HG02970 (cell line): ENCODE results near the gene ADCY3.
A peak's percentile ranks its signal among the peaks of the same experiment; 100 is the strongest.

ENCODE experiments used
- ATAC-seq: cut with Tn5 transposase; IDR thresholded peaks from one replicate; pipeline ENCODE4 v1.9.1; 2021; ENCODE audit warnings: mild to moderate bottlenecking, moderate library complexity, moderate number of reproducible peaks; ENCODE audit not compliant: unreplicated experiment, low FRiP score

The ADCY3 gene

DNA sequence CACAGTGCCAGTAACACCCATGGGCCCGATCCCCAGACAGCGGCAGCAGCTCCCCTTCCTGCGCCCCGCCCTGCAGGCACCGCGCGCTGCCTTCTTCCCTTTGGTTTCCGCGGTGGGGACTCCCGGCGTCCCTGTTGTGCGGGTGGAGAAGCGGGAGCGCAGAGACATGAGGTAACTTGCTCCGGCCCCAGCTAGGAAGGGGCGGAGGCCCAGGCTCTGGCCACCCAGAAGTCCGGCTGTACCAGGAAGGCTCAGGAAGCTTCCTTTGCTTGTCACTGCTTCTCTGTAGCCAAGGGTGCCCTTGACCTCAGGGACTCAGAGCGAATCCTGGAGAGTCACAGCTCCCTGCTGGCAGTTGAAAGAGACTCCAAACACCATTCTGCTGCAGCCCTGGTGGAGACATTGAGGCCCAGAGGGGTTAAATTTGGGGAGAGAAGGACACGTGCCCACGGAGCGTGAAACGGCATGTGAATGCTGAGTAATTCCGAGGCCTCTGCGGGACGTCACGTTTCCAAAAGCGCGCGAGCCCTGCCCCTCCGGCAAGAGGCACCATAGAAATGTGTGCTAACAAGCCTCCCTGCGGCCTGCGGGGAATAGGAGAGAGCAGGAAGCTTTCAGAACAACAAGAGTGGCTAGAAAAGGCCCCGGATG, 6.7 kb upstream of the ADCY3 start:
- ATAC-seq: no peak

DNA sequence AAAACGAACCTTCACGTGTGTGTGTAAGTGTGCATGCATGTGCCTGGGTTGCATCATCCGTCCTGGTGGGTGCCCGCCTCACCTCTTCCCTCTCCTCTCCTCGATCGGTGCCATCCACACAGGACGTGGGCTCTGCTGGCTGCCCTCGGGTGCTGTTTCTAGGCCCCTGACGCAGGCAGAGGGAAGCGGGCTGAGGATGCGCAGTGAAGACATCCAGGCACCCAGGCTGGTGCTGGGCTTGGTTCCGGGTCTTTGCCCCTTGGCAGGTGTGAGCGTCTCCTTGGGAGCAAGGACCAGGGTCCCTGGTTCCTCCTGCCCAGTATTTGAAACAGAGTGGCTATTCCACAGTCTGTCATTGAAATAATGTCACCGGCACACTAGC, 6.2 kb upstream of the ADCY3 start:
- ATAC-seq: no peak

DNA sequence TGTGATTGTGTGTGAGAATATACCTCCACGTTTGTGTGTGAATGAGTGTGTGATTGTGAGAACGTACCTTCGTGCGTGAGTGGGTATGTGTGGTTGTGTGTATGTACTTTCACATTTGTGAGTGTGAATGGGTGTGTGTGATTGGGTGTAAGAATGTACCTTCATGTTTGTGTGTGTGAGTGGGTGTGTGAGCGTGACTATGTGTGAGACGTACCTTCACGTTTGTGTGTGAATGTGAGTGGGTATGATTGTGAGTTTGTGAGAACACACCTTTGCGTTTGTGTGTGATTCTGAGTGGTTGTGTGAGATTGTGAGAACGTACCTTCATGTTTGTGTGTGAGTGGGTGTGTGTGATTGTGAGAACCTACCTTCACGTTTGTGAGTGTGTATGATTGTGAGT, 5.8 kb upstream of the ADCY3 start:
- no peak for ATAC-seq

DNA sequence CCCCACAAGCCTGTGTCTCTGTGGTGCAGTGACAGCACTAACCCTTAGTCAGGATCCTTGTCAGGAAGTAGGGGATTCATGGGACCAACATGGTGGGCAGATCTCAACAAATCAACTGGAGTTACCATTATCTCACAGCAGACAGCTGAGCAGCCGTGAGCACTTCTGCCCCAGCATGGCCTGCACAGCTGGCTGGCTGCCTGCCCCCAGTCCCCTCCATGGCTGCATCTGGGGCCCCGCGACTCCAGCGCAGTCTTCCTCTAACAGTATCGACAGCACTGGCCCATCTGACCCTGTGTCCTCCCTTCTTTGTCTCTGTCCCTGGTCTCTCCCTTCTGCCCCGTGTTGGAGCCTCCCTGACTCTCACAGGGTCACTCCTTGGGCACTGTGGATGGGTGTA, 4.7 kb upstream of the ADCY3 start:
- ATAC-seq: no peak

DNA sequence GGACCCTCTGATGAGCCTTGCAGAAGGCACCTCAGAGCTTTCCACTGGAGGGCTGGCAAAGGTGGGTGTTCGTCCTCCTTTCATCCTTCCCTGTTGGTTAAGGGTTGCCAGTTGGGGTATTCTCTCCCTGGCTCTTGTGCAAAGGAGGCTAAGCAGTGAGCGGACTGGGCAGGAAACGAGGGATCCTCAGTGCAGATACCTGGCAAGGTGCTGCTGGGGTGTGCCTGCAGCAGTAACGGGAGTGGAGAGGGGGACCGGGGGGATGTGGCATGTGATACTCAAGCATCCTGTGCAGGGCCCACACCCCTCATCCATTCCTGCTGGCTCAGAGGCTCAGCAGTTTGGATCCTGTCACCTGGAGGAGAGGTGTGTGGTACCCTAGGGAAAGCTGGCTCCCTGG, 4.2 kb upstream of the ADCY3 start:
- no peak for ATAC-seq

DNA sequence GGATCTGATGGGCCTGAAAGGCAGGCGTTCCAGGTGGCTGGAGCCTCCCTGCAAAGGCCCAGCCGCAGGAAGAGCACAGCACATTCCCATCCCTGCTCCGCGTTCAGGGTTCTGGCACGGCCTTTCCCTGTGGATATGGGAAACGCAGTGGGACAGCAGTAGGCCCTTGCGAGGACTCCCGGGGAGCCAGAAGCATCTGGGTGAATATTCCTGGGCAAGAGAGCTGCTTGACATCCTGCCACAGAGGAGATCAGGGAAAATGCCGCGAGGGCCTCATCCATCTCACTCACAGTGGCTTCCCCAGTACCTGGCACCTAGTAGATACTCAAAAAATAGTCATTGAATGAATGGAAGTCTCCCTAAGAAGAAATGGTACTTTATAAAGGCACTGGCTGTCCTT, 3.1 kb upstream of the ADCY3 start:
- no peak for ATAC-seq

DNA sequence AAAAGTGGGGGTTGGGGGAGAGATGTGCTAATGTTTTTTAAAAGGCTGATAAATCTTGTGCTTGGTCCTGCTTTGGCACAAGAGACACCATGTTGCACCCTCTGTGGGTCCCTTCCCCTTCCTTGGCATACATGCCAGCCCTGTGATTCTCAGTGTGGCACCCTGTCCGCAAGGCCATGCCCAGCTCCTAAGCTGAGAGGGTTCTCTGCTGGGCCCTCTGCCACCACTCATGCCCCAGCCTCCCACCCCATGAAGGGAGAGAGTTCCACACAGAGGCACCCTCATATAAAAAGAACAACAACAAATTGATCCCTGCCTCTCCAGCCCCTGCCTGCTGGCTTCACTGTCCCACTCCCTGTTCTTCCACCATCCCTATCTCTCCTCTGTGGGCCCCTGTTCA, 2.5 kb upstream of the ADCY3 start:
- ATAC-seq: no peak

DNA sequence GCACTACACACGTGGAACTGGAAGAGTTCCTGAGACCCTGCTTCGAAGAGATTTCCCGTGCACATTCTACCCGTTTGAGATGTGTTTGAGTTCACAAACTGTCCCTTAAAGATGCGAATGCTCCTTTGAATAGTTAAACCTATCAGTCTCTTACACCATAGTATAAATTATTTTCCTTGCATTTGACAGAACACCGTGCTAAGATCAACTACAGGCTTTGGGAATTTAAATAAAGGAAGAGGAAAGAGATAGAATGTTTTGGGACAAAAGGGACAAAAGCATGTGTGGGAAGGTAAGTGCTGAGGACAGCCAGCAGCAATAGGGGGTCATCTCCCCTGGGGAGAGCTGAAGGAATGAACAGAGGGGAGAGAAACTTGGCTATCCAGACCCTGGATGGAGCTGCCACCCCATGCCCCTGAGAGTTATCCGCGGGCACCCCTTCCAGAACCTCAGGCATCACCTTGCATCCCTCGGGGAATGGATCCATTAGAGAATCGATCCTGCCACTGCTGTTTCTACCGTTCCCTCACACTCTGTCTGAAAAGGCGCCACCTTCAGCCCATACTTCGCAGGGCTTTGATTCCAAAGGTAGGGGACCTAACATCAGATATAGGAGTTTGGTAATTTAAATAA, 888 bp upstream of the ADCY3 start:
- no peak for ATAC-seq

DNA sequence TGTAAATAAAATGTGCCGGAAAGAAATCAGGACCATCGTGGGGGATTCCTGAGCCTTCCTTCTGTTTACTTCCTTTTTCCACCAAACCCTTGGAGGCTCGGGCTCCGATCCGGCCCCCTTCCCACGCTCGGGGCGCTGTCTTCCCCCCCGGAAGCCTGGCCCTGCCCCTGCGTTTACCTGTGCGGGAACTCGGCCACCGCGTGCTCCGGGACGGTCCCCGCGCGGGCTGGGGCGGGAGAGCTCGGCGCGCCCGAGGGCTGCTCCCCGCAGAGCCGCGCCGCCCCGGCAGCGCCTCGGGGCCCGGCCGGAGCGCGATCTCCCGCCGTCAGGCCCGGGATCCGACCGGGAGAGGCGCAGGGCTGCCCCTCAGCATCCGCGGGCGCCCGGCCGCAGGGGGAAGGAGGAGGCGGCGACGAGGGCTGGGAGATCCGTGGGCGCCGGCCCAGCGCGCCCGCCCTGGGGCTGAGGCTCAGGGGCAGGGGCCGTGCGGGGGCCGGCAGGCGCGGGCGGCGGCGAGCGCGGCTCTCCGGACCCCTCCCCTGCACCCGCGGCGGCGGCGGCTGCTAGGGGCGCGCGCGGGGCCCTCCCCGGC, 435 bp downstream of the ADCY3 start:
- ATAC-seq: peak; percentile 14

DNA sequence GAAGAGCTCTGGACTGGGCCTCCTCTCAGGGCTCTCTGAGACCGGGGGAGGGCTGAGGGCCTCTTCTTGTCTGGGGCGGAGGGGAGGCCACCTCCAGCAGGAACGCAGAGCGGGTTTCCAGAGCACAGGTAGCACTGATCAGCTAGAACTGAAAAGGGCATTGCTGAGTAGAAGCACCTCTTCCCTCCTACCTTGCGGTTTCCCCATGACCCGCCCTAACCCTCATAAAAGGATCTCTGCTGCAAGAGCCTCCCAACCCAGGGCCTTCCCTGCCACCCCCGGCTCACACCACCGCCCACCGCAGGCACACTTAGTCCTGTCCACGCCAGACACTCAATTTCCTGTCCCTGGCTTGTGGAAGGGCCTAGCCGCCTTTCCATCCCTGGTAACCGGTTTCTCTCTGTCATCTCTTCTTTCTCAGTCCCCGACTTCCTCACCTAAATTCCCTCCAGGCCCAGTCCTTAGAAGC, 966 bp downstream of the ADCY3 start:
- ATAC-seq: no peak

DNA sequence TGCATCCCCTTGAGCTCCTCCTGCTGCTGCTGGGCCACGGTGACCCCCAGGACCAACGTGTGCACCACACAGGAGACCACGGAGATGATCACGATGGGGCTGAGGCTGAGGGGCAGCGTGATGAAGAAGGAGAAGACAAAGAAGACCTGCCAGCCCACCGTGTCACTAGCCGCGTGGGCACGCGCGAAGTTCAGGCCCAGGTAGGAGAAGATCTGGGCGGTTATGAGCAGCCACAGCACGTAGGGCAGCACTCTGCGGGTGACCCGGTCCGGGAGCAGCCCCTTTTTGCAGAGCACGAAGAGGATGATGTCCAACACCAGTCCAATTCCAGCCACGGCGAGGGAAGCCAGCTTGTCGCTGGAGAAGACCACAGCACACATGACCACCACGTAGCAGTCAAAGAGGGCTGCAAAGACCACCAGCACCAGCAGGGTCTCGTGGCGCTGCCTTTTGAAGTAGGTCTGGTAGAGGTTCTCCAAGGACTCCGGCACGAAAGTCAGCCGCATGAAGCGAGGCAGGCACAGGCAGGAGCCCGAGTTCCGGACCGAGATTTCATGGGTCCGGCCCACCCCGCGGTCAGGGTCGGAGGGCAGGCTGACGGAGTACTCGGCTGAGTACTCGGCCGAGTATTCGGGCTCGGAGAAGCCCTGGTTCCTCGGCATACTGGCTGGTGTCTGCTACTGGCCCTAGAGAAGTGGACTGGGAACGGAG, 1.6 kb downstream of the ADCY3 start:
- ATAC-seq: no peak

DNA sequence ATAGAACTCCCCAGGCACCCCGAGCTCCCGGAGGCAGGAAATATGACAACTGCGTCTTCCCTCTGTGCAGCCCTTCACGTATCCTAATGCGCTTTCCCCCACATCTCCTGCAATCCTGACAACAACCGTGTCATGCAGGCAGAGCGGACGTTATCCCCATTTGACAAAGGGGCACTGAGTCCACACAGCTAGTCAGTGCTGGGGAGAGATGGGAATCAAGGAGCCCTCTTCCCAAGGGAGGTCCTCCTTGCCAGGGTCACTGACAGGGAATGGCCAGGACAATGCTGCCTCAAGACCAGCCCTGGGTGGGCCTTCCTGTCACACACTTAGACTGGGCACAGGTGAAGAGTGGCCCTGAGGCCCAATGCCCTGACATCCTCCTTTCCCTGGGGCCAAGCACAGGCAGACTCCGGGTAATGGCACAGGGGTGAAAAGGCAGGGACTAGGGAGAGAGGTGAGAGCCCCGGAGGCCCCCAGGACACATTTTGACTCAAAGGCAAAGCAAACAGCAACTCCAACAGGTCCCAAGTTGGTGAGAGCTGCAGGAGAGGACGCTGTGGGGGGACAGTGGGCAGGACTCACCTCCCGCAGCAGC, 2.2 kb downstream of the ADCY3 start:
- no peak for ATAC-seq

DNA sequence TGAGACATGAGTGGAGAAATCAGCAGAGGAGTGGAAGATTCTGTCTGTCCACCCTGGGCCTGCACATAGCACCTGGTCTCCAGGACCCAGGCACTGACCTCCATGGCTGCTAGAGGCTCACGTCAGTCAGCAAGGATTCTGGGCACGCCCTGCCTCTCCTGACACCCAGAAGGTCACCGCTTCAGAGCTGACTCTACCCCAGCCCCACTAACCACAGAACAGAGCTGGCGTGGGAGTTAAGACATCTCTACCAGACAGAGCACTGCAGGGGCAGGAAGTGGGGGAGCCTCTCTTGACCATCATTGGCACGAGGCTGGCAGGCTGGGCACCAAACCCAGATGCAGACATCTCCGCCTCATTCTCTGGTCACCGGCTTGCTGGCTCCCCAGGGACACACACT, 3.0 kb downstream of the ADCY3 start:
- no peak for ATAC-seq

DNA sequence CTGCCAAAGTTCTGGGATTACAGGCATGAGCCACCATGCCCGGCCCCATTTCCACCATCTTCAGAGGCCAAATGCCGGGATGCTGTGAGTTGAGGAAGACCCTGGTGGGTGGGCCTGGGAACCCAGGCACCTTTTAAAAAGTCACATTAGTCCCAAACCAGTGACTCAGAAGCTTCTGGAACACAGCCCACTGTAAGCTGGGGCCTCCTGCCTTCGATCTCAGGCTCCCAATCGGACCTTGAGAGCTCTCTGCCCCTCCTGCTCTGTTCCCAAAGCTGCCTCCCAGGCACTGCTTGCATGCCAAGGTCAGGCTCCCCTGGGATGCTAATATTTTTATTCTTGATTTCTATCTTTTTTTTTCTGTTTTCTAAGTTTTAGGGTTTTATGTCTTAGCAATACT, 4.2 kb downstream of the ADCY3 start:
- ATAC-seq: no peak

DNA sequence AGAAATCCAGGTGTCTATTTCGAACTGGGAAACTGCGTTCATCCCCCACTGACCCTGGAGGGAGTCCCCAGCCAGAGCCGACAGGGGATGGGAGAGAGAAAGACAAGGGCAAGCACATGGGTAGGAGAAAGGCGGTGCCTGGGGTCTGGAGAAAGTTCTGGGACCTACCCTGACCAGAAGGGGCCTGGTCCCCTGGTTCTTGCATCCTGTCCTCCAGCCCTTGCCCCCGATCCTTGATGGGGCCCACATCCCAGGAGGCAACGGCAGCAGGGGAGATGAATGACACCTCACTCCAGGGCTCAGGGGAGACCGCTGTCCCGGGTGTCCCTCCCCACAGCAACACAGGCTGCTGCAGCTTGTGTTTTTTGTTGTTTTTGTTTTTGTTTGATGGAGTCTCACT, 4.9 kb downstream of the ADCY3 start:
- no peak for ATAC-seq

DNA sequence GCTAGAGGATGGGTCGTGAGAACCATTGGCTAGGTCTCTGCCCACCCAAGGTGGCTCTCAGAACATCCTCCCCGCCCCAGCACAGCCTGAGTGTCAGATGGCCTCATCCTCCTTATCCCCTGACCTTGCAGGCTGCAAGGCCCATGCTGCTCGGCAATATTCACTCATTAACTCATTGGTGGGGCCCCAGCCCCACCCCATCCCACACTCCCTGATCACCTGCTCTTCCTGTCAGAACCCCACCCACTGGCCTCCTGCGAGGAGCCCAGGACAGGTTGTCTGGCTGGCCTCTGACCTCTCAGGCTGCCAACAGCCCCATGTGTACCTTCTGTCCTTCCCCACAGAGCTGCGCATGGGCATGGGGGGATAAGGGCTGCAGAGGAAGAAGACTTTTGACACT, 5.3 kb downstream of the ADCY3 start:
- ATAC-seq: no peak

DNA sequence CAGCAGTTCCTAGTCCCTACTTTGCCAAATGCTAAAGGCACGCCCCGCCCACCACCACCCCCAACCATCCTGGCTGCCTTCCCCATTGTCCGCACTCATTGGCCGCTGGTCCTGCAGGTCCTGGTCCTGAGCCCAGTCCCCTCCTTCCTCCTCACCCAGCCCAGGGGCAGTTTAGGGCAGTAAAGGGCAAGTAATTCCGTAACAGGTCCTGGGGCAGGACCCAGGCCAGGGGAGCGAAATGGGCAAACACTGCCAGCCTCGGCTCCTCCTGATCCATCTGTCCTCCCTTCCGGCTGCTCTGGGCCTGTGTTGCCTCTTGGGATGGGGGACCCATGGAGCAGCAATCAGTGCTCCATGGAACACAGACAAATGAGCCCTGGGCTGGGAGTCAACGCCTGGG, 6.1 kb downstream of the ADCY3 start:
- ATAC-seq: no peak

DNA sequence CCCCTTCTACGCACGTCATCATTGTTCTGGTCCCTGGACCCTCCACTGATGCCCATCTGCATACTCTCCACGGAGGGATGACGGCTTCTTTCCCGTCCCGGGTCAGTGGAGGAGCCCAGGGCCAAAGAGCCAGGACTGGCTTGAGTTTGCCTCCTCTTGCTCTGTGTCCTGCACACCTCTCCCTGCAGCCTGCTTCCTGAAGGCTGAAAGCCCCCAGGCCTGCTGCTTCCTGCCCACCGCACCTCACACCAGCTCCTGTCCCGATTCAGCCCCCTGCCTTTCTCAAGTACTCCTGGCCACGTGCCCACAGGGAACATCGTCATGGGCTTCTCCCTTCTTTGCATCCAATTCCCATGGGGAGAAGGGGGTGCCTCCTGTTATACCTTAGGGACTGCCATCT, 7.1 kb downstream of the ADCY3 start:
- no peak for ATAC-seq

DNA sequence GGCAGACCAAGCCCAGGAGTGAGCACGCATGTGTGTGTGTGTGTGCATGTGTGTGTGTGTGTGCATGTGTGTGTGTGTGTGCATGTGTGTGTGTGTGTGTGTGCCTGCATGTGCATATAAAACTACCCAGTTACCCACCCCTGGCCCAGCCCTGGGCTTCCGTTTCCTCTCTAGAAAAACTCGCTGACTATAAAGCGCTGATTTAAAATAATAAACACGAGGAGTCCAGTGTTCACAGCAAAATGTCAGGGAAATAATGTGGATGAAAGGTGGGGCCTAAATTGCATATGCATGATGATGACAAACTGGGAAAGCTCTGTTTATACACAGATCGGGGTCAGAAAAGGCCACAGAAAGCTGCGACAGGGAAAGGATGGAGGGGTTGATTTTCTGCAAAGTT, 7.5 kb downstream of the ADCY3 start:
- ATAC-seq: no peak

DNA sequence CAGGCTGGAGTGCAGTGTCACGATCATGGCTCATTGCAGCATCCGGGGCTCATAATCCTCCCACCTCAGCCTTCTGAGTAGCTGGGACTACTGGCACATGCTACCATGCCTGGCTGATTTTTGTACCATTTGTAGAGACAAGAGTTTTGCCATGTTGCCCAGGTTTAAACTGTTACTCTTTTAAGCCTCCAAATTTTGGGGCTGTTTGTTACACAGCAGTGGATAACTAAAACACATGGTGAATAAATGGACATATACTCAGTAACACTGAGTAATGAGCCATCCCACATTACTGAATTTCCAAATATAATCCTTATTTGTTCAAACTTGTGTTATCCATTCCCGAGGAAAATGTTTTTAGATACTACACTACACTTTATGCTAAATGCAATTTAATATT, 9.8 kb downstream of the ADCY3 start:
- no peak for ATAC-seq

DNA sequence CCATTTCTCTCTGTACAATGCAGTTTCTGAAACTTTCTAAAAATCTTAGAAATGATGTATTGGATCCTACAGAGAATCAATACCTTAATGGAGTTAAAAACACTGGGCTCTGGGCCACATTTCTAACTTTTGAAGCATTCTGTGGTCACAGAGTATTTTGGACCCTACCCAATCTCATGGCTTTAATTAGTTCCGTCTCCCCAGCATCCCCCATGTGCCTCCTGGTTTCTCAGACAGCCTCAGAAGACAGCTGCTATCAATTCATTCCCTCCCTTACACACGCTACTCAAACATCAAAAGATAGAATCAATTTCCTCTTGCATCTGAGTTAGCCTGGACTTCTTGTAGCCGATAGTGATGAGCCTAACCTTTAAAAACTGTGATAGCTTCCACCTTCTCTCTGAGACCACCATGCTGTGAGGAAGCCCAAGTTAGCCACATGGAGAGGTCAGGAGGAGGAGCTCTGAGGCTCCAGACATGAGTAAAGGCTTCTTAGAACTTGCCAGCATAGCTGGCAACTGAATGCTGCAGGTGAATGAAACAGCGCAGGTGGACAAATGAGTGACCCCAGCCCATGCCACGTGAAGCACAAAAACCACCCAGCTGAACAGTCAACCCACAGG, 10.4 kb downstream of the ADCY3 start:
- no peak for ATAC-seq
